ENCODE measurements around the gene POLR2F.

The POLR2F gene

GRCh38 chr22:37982151-37982785 is 28.8 kb downstream of the POLR2F start:
- peak; percentile 22 for DNase-seq (ENCODE audit: low spot score)

DNA sequence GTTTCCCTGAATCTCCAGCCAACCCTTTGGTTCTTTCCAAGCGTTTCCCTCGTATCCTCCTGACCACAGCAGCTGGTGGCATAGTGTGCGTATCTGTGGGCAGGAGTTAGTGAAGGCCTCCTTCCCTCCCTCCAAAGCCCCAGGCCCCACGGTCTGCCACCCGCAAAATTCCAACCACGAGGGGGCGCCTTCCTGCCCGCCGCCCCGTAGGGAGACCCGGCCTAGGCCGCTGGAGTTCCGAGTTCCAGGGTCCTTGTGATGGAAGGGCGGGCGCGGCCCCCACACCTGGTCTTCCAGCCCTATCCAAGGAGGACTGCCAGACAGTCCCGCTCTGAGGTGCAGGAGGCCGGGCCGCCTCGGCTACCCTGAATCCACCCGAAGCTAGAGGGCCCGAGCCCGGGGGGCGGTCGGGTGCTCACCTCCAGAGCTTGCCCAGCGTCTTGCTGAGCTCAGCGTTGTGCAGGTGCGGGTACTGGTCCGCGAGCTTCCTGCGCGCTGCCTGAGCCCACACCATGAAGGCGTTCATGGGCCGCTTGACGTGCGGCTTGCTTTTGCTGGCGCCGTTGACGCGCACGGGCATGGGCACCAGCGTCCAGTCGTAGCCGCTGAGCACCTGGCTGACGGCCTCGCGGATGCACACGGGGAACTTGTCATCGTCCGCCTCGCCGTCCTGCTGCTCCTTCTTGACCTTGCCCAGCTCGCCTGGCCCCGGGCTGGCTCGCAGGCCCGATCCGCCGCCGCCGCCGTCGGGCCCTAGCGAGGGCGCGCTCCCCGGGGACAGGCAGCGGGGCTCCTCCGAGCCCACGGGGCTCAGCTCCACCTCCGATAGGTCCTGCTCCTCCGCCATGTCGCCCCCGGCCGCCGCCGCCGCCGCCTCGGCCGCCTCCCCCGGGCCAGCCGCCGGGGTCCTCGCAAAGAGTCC is 29.7 kb downstream of the POLR2F start:
- no peak for DNase-seq (ENCODE audit: low spot score)

GRCh38 chr22:37983860-37984791 is 30.6 kb downstream of the POLR2F start, which contains the start of gene SOX10:
SOX10 (minus strand) TSS chr22:37984555; CDS start chr22:37983784, 771 bp downstream.
- DNase-seq (ENCODE audit: low spot score), result no peak

- DNase-seq (ENCODE audit: low spot score), result no peak
These were observed 31.6 kb downstream of the POLR2F start for GRCh38 chr22:37985050-37985585.

DNA sequence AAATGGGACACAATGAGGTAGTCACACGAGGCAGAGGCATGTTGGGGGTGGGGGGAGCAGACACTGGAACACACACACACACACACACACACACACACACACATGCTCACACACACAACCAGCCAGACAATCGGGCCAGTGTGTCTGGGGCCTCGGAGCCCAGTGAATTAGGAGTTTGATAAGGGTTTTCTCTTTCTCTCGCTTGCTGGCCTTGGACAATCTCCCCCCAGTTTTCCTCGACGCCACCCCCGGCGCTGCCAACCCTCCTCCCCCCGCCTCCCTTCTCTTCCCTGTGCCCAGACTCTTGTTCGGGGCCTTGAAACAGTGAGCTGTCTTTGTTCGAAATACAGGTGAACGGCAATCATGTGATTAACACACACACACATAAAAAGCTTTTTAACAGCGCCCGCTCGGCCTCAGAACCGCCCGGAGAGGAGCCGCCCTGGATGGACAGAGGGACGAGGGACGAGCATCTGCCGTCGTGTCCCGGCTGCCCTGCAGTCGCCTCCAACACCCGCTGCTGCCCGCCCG is 32.3 kb downstream of the POLR2F start:
- DNase-seq (ENCODE audit: low spot score), result no peak

- no peak for DNase-seq (ENCODE audit: low spot score)
These were observed 32.9 kb downstream of the POLR2F start for GRCh38 chr22:37986371-37986770.

- no peak for DNase-seq (ENCODE audit: low spot score)
These were observed 35.9 kb downstream of the POLR2F start for GRCh38 chr22:37989146-37990045.

GRCh38 chr22:37990301-37990700 is 36.8 kb downstream of the POLR2F start:
- DNase-seq (ENCODE audit: low spot score), result no peak

GRCh38 chr22:37990862-37991261 is 37.4 kb downstream of the POLR2F start:
- DNase-seq (ENCODE audit: low spot score), result no peak

GRCh38 chr22:37991731-37992442 is 38.4 kb downstream of the POLR2F start:
- no peak for DNase-seq (ENCODE audit: low spot score)

- no peak for DNase-seq (ENCODE audit: low spot score)
These were observed 40.5 kb downstream of the POLR2F start for GRCh38 chr22:37994049-37994448.

DNA sequence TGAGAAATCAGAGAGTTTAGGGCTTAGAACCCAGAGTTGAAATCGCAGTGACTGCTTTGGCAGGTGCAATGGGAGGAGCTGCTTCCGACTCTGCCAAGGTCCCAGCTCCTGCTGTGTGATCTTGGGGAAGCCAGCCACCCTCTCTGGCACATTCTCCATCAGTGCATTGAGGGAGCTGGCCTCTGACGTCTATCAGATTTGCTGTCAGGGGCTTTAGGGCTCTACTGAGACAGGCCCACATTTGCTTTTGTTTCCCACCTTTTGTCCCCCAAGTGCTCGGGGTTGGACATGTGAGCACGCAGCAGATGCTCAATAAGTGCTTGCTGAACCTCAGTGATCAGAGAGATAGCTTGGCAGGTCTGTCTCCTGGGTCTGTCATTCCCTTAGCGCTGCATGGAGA is 41.5 kb downstream of the POLR2F start:
- no peak for DNase-seq (ENCODE audit: low spot score)

DNA sequence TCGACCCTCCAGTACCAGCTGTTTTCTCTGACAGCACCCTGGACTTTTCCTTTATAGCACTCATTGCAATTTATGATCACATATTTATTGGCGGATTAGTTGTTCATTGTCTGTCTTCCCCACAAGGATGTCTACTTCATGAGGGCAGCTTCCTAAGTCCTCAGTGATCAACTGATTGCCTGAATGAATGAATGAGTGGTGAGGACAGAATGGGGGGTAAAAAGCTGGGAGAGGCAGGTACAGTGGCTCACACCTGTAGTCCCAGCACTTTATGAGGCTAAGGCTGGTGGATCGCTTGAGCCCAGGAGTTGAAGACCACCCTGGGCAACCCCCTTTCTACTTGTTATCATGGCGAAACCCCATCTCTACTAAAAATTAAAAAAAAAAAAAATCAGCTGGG is 42.0 kb downstream of the POLR2F start:
- no peak for DNase-seq (ENCODE audit: low spot score)

- DNase-seq (ENCODE audit: low spot score), result no peak
These were observed 42.6 kb downstream of the POLR2F start for GRCh38 chr22:37996079-37996478.

DNA sequence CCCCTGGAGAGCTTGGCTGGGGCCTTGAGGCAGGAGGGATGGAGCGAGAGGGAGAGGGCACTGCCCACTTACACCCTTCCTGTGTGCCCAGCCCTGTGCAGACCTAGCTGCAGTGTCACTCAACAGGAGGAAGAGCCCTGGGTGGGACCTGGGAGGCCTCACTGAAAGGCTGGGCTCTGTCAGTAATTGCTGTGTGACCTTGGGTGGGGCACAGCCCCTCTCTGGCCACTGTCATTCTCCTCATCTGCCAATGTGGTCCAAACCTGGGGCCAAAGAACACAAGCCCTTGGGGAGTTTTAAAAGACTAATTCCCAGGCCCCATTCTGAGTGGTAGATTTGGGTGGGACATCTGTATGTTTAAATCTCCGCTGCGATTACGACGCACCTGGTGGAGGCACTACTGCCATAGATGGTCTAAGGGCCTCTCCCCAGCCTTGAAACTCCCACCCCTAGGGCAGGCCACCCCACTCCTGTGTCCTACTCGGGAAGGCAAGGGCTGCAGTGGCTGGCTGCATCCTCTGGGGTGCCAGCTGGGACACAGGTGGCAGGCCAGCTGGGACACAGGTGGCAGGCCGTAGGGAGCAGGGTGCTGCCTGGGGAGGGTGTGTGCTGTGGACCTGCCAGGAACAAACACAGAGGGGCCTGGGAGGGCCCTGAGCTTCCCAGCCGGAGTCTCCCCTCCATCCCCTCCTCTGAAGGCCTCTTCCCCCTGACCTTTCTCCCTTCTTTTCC is 43.2 kb downstream of the POLR2F start:
- DNase-seq (ENCODE audit: low spot score), result no peak

- no peak for DNase-seq (ENCODE audit: low spot score)
These were observed 45.0 kb downstream of the POLR2F start for GRCh38 chr22:37998543-37998942.

- DNase-seq (ENCODE audit: low spot score), result no peak
These were observed 45.7 kb downstream of the POLR2F start for GRCh38 chr22:37999236-37999635.

GRCh38 chr22:37999640-38000272 is 46.3 kb downstream of the POLR2F start:
- DNase-seq (ENCODE audit: low spot score), result no peak

DNA sequence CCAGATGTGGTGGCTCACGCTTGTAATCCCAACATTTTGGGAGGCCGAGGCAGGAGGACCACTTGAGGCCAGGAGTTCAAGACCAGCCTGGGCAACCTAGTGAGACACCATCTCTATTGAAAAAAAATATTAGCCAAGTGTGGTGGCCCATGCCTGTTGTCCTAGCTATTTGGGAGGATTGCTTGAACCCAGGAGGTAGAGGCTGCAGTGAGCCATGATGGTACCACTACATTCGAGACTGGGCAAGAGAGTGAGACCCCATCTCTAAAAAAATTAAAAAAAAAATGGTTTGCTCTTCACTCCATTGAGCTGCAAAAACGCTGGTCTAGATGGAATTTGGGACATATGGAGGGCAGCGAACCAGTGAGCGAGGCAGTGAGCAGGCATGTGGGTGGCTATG is 52.4 kb downstream of the POLR2F start:
- no peak for DNase-seq (ENCODE audit: low spot score)

All from HuH-7.5 (cell line).